Esophagus muscularis mucosa (tissue), 4 donors: ENCODE measurements around the gene SLCO2A1. TPM values are rescaled to one million over a fixed set of nuclear protein-coding genes. Genes with fewer than 3 reads are reported as not detected.

Source experiments
- DNase-seq: peaks from one replicate; pipeline ENCODE4 v3.0.0-alpha.2; 2017; ENCODE audit errors: extremely low spot score
- H3K27ac ChIP-seq, 4 donors: fragments of 200-600 bp; sonication (generic); replicated peaks in 1 of 4; 1 replicate in 3 of 4; 2 replicates in 1 of 4; pipeline ENCODE4 v1.5.1; 2016 to 2019; ENCODE audit warnings: mild to moderate bottlenecking in 1 of 4
- H3K27me3 ChIP-seq, 4 donors: fragments of 200-600 bp; sonication (generic); one replicate each; pipeline versions ENCODE4 v1.5.1 to v1.6.0; 2016 to 2019
- H3K36me3 ChIP-seq, 4 donors: fragments of 200-600 bp; sonication (generic); one replicate each; pipeline ENCODE4 v1.5.1; 2016 to 2019
- H3K4me1 ChIP-seq, 4 donors: fragments of 200-600 bp; sonication (generic); one replicate each; pipeline ENCODE4 v1.5.1; 2016 to 2019
- H3K4me3 ChIP-seq, 4 donors: fragments of 200-600 bp; sonication (generic); 1 replicate in 2 of 4; 2 replicates in 2 of 4; pipeline ENCODE4 v1.5.1; 2016 to 2019; ENCODE audit warnings: mild to moderate bottlenecking in 4 of 4, moderate library complexity in 1 of 4
- H3K9me3 ChIP-seq, 4 donors: fragments of 200-600 bp; sonication (generic); 1 replicate in 3 of 4; 2 replicates in 1 of 4; pipeline ENCODE4 v1.5.1; 2016 to 2019
- CTCF ChIP-seq, 3 experiments: fragments of 200-600 bp in 2 of 3; fragments of 450-650 bp in 1 of 3; sonication (generic) in 2 of 3; IDR thresholded peaks; one replicate each; pipeline ENCODE4 v1.5.1; 2017 to 2019; ENCODE audit warnings: antibody characterized with exemption in 3 of 3, mild to moderate bottlenecking in 2 of 3, moderate library complexity in 1 of 3
- EP300 ChIP-seq: sonication (generic); formaldehyde crosslinking; IDR thresholded peaks from one replicate; pipeline ENCODE4 v1.6.1; 2017; ENCODE audit warnings: antibody characterized with exemption
- POLR2A ChIP-seq: fragments of 450-650 bp; IDR thresholded peaks from one replicate; pipeline ENCODE4 v1.6.1; 2017; ENCODE audit warnings: antibody characterized with exemption, moderate library complexity, mild to moderate bottlenecking, low read depth
- POLR2AphosphoS5 ChIP-seq, 2 donors: sonication (generic); formaldehyde crosslinking; IDR thresholded peaks; one replicate each; pipeline ENCODE4 v1.6.1; 2017; ENCODE audit warnings: antibody characterized with exemption in 2 of 2
- WGBS: methylation state at CpG from one replicate; pipeline ENCODE4 v1.1.5; 2018; 5-methylcytosine and 5-hydroxymethylcytosine counted together
- intact Hi-C: fragments of 100-400 bp; cut with DNase I; formaldehyde crosslinking; loops from one replicate; pipeline ENCODE4 v1.15.1; 2023
- total RNA-seq, 4 donors: library from RNA; depleted of rRNA; stranded (reverse); fragments of >200 nt; gene quantifications; one replicate each; pipeline versions ENCODE4 v1.1.0 to v1.2.1, GENCODE V29; 2016

Gene SLCO2A1
- total RNA-seq, 4 donors from 2014 or later, result 8.3 to 17.6 (median 13.8) TPM

GRCh38 chr3:133928903-133929607 lies 100.7 kb downstream of the SLCO2A1 start:
- H3K36me3 ChIP-seq, result no peaks in the 10 kb centered on the region
- intact Hi-C loops, result loop anchor here (10.0 kb wide), 1 partner anchor 264 kb away; the partner anchor contains the start of gene TOPBP1
- no peaks in the 10 kb centered on the region for H3K9me3 ChIP-seq
- H3K27me3 ChIP-seq, result no peaks in the 10 kb centered on the region
- TF ChIP-seq CTCF (IDR thresholded peaks at IDR 0.05) (no peak), EP300 (no peak), POLR2A (no peak), POLR2AphosphoS5 (IDR thresholded peaks at IDR 0.05) (no peak)
- 94% methylated on average over 14 of the region's 14 CpGs for WGBS
- peak; percentile 86 for DNase-seq
- H3K27ac ChIP-seq, result no peak overlapping the region
- H3K4me1 ChIP-seq, result peaks cover 4 to 17% (median 14%) of the 10 kb centered on the region in 4 donors
- H3K4me3 ChIP-seq, result no peak overlapping the region

- Histone ChIP-seq H3K27me3 (no peaks in the 10 kb centered on the region), H3K9me3 (no peaks in the 10 kb centered on the region), H3K4me1 (peaks cover 4 to 17% (median 14%) of the 10 kb centered on the region in 4 donors), H3K36me3 (no peaks in the 10 kb centered on the region), H3K27ac (no peak overlapping the region), H3K4me3 (peak overlapping the region in 3 of 4 donors; percentile 60 to 62 (median 62))
- WGBS, result 81% methylated on average over 11 of the region's 20 CpGs
- peak; percentile 72 for DNase-seq
- intact Hi-C loops, result loop anchor here (10.0 kb wide), 1 partner anchor 264 kb away; the partner anchor contains the start of gene TOPBP1
- TF ChIP-seq CTCF (IDR thresholded peaks at IDR 0.05), result no peak
- no peak for TF ChIP-seq POLR2AphosphoS5 (IDR thresholded peaks at IDR 0.05)
- TF ChIP-seq POLR2A, result no peak
- TF ChIP-seq EP300, result no peak
Observed at GRCh38 chr3:133928136-133928893, 101.4 kb downstream of the SLCO2A1 start.

DNA sequence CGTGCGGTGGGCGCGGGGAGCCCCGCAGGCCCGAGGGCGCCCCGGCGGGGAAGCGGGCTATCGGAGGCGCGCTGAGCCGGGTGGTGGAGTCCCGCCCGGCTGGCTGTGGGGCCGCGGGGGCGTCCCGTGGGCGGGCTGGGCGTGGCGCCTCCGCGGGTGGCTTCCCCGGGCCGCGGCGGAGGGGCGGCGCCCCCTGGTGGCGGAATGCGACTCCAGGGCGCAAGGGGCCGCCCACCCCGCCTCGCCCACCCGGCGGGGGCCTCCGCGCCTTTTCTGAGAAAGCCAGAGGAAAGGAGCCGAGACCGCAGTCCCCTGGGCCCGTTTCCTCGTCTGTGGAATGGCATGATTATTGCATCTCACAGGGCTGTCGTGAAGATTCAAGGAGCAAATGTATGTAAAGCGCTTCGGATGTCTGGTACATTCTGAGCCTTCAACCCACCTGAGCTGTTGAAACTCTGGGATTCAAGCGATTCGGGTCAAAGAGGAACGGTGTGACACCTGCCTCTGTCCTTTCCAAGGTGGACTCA lies 102.1 kb downstream of the SLCO2A1 start:
- Histone ChIP-seq H3K4me1 (peaks cover 4 to 17% (median 14%) of the 10 kb centered on the region in 4 donors), H3K27ac (peak overlapping the region in 1 of 4 donors; percentile 35), H3K36me3 (no peaks in the 10 kb centered on the region), H3K9me3 (no peaks in the 10 kb centered on the region), H3K27me3 (no peaks in the 10 kb centered on the region), H3K4me3 (peak overlapping the region; percentile 60 to 73 (median 62))
- intact Hi-C loops, result loop anchor here (1.0 to 10.0 kb wide), 2 partner anchors 108 to 263 kb away; partner anchors contain the start of gene TOPBP1
- peak; percentile 83 to 86 (median 85) for TF ChIP-seq CTCF (IDR thresholded peaks at IDR 0.05)
- TF ChIP-seq EP300, result no peak
- TF ChIP-seq POLR2A, result no peak
- TF ChIP-seq POLR2AphosphoS5 (IDR thresholded peaks at IDR 0.05), result no peak
- peak; percentile 57 for DNase-seq
- WGBS, result 3% methylated on average over 17 of the region's 51 CpGs

DNA sequence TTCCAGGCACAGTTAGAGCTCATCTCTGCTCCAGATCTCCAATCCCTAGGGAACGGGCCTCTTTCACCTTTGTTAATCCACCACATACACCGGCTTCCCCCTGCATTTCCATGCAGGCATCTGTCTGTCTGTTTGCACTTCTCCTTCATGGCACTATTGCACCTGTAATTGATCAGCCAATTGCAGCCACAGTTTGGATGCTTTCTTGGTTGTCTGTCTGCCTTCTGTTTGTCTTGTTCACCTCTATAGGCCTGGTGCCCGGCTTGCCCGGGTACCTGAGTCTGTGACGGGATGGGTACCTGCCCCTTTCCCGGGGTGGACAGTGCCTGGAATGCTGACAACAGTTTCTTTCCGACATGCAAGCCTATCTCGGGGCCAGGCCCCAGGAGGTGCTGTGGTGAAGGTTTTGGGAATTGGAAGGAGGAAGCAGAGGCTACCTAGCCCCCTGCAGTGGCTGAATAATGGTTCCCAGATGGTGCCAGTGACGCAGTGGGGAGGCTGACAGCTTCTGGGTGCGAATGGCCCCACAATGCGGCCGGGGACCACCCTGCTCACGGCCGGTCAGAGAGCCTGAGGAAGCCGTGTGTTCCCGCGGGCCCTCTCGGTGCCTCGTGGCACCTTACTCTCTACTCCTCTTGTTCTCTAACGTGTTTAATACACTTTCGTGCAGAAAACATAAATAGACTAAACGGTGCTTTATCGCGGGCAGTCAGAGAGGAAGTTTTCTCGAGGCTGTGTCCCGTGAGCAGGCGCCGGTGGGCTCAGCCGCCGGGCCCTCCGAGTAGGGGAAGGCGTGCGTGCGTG lies 102.8 kb downstream of the SLCO2A1 start:
- 21% methylated on average over 33 of the region's 34 CpGs for WGBS
- H3K27ac ChIP-seq, result peak overlapping the region in 1 of 4 donors; percentile 35
- DNase-seq, result peak; percentile 89
- H3K27me3 ChIP-seq, result no peaks in the 10 kb centered on the region
- intact Hi-C loops, result loop anchor here (1.0 to 10.0 kb wide), 2 partner anchors 108 to 262 kb away; partner anchors contain the start of gene TOPBP1
- peak overlapping the region; percentile 60 to 73 (median 62) for H3K4me3 ChIP-seq
- TF ChIP-seq POLR2A, result no peak
- no peak for TF ChIP-seq EP300
- TF ChIP-seq POLR2AphosphoS5 (IDR thresholded peaks at IDR 0.05), result no peak
- no peak for TF ChIP-seq CTCF (IDR thresholded peaks at IDR 0.05)
- H3K9me3 ChIP-seq, result no peaks in the 10 kb centered on the region
- H3K36me3 ChIP-seq, result no peaks in the 10 kb centered on the region
- peaks cover 4 to 17% (median 14%) of the 10 kb centered on the region in 4 donors for H3K4me1 ChIP-seq
